ENCODE data around the gene UGT2B28.
"Not testable (repeated sequence)": the region's sequence is repeated elsewhere in the genome, so short reads cannot be mapped to it uniquely, and the experiment has no call there.

Gene UGT2B28
- 0 reads per million in 2 donors for total RNA-seq

DNA sequence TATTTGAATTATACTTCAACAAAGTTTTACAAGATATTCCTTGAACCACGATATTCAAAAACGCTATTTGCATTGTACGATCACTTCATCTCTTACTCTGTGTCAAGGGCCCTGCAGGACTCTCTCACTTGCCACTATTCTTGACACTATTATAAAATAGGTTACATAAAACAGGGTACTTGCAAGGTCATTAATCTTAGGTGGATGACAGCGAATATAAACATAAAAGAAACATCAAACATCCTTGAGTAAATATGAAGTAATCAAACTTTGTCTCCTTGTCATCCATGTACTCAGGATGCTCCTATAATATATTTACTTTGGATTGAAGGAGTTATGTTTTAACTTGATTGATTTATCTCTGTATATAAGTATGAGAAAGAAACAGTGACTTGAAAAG, at the start of gene UGT2B28:
TSS of gene UGT2B28 (plus strand) at position 395 of the 400 bp plus-strand sequence. CDS start 26 bp downstream, outside the sequence.
- not testable (repeated sequence) for DNase-seq

DNA sequence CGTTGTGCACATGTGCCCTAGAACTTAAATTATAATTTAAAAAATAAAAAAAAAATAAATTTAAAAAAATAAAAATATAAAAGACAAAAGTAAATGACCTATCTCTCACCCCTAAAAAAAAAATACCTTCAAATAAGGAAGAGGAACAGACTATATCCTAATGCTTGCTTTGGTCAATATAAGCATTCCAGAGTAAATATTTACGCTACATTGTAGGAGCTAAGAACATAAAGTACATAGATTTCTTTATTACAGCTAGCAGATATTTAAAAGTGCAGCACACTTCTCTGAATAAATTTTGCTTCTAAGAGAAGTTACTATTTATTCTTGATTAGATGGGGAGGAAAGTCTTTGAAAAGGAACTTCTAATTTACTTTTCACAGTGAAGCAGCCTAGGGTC, 41.2 kb upstream of the UGT2B28 start:
- DNase-seq, result no peak

DNA sequence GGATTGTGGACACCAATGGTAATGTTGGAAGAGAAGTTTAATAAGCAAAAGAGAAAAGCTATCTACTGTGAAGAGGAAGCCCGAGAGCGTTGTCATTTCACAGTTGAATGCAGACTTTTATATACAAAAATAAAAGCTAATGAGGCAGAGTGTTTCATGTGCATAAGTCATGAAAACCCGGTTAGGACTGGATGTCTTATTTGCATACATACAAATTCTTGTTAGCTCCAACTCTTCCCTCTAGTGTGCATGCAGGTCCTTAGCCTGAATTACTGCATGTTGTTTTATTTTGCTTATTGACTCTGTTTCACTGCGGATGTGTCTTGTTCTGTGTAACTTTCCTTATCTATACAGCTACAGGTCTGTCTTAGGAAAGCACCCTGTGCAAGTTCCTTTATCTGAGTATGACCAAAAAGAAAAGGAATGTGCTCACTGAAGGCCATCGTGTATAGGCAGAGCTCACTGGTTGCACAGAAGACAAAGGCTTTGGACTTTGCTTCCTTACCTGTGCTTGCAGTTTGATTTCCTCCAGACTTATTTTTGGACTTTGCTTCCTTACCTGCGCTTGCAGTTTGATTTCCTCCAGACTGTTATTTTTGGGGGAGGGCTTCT, 40.6 kb upstream of the UGT2B28 start:
- DNase-seq, result no peak

DNA sequence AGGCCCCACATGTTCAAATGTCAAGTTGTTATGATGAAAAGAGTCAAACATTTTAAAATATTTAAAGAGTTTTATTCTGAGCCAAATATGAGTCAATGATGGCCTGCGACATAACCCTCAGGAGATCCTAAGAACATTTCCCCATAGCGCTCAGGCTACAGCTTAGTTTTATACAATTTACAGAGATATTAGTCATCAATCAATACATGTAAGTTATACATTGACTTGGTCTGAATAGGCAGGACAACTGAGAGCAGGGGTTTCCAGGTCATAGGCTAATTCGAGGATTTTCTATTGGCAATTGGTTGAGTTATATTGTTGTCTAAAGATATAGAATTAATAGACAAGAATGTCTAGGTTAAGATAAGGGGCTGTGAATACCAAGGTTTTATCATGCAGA, 39.5 kb upstream of the UGT2B28 start:
- DNase-seq, result not testable (repeated sequence)

DNA sequence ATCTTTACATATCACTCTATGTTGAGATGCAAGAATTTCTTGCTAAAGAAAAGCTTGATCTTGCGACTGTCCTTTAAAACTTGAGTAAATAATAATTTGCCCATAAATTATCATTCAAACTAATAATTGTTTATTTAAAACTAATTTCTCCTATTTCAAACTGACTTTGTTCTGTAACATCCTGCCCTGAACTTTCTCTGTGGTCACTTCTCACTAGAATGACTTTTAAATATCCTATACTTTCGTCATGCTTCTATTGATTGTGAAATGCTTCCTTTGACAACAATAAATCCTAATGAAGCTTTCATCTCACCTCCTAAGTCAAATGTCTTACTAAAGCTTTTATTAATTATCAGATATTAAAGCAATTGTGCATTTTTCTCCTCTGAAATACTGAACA, 38.5 kb upstream of the UGT2B28 start:
- DNase-seq, result not testable (repeated sequence)

DNA sequence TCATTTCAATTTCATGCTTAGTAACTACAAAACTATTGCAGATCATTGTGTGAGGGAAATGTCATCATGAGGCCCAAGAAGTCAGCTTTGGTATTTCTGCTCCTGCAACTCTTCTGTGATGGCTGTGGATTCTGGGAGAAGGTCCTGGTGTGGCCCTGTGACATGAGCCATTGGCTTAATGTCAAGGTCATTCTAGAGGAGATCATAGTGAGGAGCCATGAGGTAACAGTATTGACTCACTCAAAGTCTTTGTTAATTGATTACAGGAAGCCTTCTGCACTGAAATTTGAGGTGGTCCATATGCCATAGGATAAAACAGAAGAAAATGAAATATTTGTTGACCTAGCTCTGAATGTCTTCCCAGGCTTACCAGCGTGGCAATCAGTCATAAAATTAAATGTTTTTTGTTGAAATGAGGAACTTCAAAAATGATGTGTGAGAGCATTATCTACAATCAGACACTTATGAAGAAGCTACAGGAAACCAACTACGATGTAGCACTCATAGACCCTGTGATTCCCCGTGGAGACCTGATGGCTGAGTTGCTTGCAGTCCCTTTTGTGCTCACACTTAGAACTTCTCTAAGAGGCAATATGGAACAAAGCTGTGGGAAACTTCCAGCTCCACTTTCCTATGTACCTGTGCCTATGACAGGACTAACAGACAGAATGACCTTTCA, 37.6 kb upstream of the UGT2B28 start:
- DNase-seq, result not testable (repeated sequence)

DNA sequence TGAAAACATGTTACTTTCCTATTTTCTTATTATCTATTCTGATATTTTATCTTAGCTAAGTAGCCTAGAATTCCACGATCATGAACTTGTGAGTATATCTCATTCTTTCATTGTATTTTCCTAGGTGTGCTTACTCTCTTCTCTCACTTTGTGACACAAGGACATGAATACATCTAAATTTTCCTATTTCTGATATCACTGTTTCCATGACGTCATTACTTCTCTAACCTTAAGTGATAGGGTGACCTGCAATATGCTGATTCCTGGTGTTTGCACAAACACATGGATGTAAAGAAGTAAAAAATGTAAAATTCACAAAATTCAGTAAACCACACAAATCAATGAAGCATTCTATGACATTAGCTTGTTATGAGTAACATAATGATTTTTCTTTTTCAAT, 29.4 kb upstream of the UGT2B28 start:
- DNase-seq, result not testable (repeated sequence)

DNA sequence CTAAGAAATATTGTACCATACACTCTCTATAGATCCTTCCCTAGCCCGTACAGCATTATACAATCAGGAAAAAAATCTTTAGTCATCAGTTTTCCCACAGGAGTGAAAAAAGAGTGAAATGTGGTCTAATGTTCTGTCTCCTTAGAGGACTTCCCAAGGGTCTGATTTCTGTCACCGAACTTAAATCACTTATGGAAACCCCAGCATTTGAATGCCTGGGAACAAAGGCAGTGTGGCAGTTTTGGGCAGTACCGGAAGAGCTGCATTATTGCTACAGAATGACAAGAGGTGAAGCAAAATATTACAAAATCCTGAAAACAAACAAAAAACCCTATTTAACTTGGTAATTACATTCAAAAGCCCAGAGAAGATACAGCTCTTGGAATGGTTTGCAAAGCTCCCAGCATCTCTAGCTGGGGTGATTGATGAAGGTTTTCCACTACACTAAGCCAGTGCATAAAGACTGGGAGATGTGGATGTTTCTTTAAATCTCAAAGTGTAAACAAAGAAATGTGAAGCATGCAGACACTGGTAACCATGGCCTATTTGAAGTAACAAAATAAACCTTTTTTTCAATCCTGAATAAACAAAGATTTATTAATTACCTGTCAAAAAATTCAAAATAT, 27.0 kb upstream of the UGT2B28 start:
- DNase-seq, result not testable (repeated sequence)

DNA sequence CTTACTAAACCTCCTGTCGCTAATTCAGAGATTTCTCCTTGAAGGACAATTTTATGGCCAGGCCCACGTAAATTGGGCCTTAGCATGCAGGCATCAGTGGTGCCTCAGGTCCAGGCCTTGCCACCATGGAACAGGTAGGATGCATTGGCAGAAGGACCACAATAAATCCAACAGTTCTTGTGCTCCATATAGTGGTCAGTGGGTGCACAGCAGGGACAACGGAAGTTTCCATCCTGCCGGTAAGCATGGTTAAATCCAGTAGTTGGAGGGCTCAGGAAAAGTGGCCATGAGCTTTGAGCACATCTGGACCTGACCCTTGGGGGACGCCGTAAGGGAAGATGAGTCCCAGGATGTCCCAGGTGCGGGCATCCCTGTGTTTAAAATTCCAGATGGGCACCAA, 11.7 kb upstream of the UGT2B28 start:
- not testable (repeated sequence) for DNase-seq

DNA sequence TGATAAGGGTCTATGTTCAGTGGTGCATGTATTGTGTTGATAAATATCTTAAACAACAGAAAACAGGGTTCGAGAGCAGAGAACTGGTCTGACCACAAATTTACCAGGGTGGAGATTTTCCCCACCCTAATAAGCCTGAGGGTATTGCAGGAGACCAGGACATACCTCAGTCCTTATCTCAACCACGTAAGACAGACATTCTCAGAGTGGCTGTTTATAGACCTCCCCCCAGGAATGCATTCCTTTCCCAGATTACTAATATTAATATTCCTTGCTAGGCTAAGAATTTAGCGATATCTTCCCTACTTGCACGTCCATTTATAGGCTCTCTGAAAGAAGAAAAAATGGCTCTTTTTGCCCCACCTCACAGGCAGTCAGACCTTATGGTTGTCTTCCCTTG, 16.1 kb downstream of the UGT2B28 start:
- not testable (repeated sequence) for DNase-seq

DNA sequence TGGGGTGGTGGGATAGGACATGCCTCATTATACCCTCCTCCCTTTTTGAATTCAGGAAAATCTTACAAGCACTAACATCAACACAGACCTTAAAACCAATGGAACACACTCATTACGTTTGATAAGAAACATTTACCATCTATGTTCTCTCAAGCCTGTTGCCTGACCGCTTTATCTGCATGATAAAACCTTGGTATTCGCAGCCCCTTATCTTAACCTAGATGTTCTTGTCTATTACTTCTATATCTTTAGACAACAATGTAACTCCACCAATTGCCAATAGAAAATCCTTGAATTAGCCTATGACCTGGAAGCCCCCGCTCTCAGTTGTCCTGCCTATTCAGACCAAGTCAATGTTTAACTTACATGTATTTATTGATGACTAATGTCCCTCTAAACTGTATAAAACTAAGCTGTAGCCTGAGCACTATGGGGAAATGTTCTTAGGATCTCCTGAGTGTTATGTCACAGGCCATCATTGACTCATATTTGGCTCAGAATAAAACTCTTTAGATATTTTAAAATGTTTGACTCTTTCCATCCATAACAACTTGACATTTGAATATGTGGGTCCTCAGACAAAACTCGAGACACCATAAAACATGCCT, 28.3 kb downstream of the UGT2B28 start:
- DNase-seq, result not testable (repeated sequence)

DNA sequence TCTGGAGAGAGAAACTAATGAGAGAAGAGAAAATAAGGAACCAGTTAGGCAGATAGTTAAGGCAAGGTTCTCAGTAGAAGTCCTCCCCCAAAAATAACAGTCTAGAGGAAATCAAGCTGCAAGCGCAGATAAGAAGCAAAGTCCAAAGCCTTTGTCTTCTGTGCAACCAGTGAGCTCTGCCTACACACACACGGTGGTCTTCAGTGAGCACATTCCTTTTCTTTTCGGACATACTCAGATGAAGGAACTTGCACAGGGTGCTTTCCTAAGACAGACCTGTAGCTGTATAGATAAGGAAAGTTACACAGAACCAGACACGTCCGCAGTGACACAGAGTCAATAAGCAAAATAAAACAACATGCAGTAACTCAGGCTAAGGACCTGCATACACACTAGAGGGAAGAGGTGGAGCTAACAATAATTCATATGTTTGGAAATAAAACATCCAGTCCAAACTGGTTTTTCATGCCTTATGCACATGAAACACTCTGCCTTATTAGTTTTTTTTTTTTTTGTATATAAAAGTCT, 29.3 kb downstream of the UGT2B28 start:
- DNase-seq, result not testable (repeated sequence)

DNA sequence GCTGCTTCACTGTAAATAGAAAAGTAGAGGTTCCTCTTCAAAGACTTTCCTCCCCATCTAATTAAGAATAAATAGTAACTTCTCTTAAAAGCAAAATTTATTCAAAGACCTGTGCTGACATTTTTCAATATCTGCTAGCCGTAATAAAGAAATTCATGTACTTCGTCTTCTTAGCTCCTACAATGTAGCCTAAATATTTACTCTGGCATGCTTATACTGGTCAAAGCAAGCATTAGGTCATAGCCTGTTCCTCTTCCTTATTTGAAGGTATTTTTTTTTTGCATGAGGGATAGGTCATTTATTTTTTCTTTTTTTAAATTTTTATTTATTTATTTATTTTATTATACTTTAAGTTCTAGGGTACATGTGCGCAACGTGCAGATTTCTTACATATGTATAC, 30.0 kb downstream of the UGT2B28 start:
- not testable (repeated sequence) for DNase-seq

DNA sequence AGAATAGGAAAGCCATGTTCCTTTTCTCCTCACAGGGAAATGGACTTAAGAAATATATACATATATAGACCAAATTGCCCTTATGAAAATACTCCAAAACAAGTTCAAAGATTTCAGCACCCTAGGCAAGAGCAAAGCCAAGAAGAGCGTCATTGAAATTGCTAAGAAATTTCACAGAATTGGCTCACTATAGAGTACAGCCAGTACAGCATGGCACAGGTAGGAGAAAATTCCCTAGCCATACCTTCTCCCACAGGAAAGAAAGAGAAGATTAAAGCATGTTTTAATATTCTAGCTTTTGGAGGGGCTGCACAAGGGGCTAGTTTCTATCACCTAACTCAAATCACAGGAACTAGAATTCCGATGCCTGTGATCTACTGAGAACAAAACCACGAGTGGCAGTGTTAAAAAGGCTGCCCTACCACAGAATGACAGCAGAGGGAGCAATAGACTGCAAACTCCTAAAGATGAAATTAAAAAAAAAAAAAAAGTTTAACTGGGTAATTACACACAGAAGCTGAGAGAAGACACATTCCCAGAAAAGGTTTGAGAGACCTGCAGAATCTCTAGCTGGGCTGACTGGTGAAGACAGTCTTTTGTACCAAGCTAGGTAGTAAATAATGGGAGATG, 37.5 kb downstream of the UGT2B28 start:
- DNase-seq, result not testable (repeated sequence)

DNA sequence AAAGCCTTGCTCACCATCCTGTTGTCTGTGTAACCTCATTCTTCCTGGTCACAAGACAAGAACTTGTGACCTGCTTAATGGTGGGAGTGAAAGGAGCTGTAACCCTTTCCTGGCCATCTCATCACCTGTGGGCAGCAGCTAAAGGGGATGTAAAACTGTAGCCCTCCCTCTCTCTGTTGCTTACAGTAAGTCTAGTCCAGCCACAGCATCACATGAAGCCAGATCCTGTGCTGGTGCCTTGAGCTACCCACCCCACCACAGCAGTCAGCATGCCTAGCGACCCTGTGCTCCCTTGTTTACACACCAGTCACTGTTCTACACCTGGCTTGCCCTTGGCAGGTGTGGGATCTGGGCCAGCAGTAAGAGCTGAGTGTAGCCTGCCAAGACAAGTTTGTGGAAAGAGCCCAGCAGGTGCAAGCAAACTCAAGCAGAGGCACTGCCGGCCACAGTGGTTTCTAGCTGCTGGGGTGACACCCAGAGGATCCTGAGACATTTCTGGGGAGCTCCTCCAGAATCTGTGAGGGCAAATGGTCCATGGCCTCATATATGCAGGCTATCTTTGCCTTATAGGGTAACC, 41.0 kb downstream of the UGT2B28 start:
- no peak for DNase-seq

DNA sequence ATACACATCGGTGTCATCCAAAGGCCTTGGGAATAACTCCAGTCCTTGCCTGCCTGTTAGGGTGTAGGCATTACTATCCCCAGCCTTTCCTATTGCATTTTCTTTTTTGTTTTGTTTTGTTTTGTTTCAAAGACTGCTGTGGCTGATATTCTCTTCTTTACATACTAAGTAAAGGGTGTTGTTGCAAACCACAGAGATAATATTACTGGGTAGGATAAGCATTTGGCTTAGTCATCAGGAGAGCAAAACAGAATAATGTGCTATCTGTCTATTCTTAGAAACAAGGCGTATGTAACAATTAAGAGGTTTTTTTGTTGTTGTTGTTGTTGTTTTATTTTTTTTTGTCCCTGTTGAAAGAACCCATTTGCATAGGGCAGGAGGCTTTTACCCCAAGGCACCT, 41.8 kb downstream of the UGT2B28 start:
- no peak for DNase-seq

DNA sequence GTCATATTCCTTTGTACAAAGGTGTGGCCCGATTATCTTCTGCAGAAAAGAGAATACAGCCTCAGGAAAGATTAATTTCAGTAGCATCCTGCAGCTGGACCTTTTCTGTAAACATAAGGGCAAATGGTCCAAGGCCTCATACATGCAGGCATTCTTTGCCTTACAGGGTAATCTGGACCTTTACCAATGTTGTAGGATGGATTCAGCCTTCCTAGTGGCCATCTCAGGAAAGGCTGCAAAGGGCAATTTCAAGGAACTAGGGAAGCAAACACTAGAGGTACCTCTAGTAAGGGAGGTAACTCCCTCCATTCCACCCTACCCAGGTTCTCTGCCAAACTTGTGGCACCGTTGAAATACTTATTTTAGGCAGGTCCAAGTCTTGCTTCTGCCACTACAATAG, 43.0 kb downstream of the UGT2B28 start:
- DNase-seq, result no peak

DNA sequence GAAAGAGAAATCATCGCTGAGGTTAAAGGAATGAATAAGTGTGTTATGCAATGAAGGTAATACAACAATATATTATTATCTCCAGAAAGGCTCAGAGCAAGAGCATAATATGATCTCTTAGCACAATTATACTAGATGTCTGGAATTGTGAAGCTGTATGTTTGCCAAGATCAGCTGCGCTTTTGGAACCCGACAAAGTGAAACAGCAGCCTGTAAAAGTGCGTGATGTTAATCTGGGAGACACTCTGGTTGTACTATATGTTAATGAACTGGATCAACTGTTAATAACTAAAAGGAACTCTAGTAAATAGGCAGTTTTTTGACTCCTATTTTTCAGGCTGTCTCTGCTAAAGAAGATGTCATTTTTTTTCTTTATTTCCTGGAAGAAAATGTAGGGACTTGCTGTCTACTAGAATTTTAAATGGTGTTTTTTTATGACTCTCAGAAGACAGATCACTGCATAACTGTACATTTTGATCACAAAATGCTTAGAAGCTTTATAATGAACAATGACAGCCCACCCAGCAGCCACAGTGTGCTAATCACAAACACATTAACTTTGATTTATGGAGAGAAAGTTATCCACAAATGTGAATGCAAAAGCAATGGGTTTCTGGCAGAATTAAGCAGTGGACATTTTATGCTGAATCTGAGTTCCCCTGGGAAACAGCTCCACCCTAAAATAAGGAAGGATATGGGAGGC, 50.2 kb downstream of the UGT2B28 start:
- no peak for DNase-seq

DNA sequence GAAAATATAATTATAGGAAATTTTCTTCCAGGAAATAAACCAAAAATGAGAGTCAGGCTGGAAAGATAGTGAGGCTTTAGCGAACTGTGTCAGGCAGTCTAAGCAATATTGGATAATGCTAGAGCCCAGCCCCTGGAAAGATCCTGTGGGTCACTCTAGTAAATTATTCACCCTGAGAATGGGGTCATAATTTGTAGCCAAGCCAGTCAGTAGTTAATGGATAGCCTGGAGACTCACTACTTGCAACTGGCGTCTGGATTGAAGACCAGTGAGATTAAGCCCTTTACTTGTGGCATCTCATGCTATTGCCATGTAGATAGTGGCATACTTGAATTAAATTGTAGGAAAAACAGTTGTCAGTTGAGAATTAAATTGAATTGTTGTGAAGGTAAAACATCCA, 51.0 kb downstream of the UGT2B28 start:
- not testable (repeated sequence) for DNase-seq

DNA sequence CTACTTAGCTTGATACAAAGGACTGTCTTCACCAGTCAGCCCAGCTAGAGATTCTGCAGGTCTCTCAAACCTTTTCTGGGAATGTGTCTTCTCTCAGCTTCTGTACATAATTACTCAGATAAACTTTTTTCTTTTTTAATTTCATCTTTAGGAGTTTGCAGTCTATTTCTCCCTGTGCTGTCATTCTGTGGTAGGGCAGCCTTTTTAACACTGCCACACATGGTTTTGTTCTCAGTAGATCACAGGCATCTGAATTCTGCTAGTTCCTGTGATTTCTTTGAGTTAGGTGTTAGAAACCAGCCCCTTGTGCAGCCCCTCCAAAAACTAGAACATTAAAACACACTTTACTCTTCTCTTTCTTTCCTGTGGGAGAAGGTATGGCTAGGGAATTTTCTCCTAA, 55.2 kb downstream of the UGT2B28 start:
- not testable (repeated sequence) for DNase-seq

DNA sequence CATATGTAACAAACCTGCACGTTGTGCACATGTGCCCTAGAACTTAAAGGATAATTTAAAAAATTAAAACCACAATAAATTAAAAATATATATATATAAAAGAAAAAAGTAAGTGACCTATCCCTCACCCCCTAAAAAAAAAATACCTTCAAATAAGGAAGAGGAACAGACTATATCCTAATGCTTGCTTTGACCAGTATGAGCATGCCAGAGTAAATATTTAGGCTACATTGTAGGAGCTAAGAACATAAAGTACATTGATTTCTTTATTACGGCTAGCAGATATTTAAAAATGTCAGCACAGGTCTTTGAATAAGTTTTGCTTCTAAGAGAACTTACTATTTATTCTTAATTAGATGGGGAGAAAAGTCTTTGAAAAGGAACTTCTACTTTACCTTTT, 62.8 kb downstream of the UGT2B28 start:
- DNase-seq, result not testable (repeated sequence)
